Activated T-cell treated with anti-CD3 and anti-CD28 coated beads, Interleukin-2, amount 50 U/mL, for 72 hours (primary cell): Measurements from ENCODE around the gene DENND1A. TPM values are rescaled to one million over a fixed set of nuclear protein-coding genes. Genes with fewer than 3 reads are reported as not detected.
"Not testable (repeated sequence)": the region's sequence is repeated elsewhere in the genome, so short reads cannot be mapped to it uniquely, and the experiment has no call there.

Experiments
- ATAC-seq, 2 donors: fragments of 150-1000 bp; cut with Tn5 transposase; replicated peaks in 1 of 2; 2 replicates each; pipeline ENCODE4 v1.10.0; 2021; ENCODE audit warnings: moderate library complexity in 2 of 2, mild to moderate bottlenecking in 1 of 2
- DNase-seq, 2 donors: peaks; one replicate each; pipeline ENCODE4 v3.0.0; 2021 to 2022; ENCODE audit warnings: mixed read lengths in 1 of 2
- H3K27ac Mint-ChIP-seq: one replicate; pipeline ENCODE4 v1.8.0; 2022; ENCODE audit warnings: mild to moderate bottlenecking, moderate library complexity, mixed read lengths
- H3K27me3 Mint-ChIP-seq: one replicate; pipeline ENCODE4 v1.8.0; 2022; ENCODE audit warnings: low read depth, mixed read lengths
- H3K36me3 Mint-ChIP-seq, 2 donors: one replicate each; pipeline ENCODE4 v1.8.0; 2022; ENCODE audit warnings: mixed read lengths in 2 of 2, mild to moderate bottlenecking in 1 of 2; ENCODE audit not compliant: insufficient read depth in 2 of 2
- H3K4me1 Mint-ChIP-seq: one replicate; pipeline ENCODE4 v1.8.0; 2022; ENCODE audit warnings: low read depth, mixed read lengths
- H3K4me3 Mint-ChIP-seq, 2 donors: one replicate each; pipeline ENCODE4 v1.8.0; 2022; ENCODE audit warnings: mild to moderate bottlenecking in 2 of 2, mixed read lengths in 2 of 2, moderate library complexity in 2 of 2
- H3K9me3 Mint-ChIP-seq, 2 donors: one replicate each; pipeline ENCODE4 v1.8.0; 2022; ENCODE audit warnings: mixed read lengths in 2 of 2
- total RNA-seq, 2 donors: library from RNA; stranded (reverse); gene quantifications; one replicate each; pipeline ENCODE4 v1.2.3, GENCODE V29; 2022

Gene DENND1A
- total RNA-seq, 2 donors from 2014 or later = 18.3 to 18.5 TPM

- Mint-ChIP-seq H3K4me1 (peaks cover 19% of the 10 kb centered on the region), H3K27ac (no peak overlapping the region), H3K27me3 (no peaks in the 10 kb centered on the region), H3K4me3 (peak overlapping the region in 1 of 2 donors; percentile 16), H3K36me3 (peaks cover 5 to 14% of the 10 kb centered on the region in 2 donors), H3K9me3 (peaks cover 9% of the 10 kb centered on the region in 2 donors)
- DNase-seq (no peak), ATAC-seq (no peak)
Observed at GRCh38 chr9:123834218-123834888, 95.6 kb downstream of the DENND1A start.

- ATAC-seq (no peak), DNase-seq (no peak)
- peaks cover 12 to 18% of the 10 kb centered on the region in 2 donors for H3K9me3 Mint-ChIP-seq
- H3K4me3 Mint-ChIP-seq = no peak overlapping the region
- H3K4me1 Mint-ChIP-seq = peaks cover 19% of the 10 kb centered on the region
- peaks cover 14 to 27% of the 10 kb centered on the region in 2 donors for H3K36me3 Mint-ChIP-seq
- no peaks in the 10 kb centered on the region for H3K27me3 Mint-ChIP-seq
- H3K27ac Mint-ChIP-seq = no peak overlapping the region
Observed at GRCh38 chr9:123832858-123833650, 96.9 kb downstream of the DENND1A start.

- Mint-ChIP-seq H3K4me1 (peaks cover 19% of the 10 kb centered on the region), H3K27ac (no peak overlapping the region), H3K27me3 (no peaks in the 10 kb centered on the region), H3K9me3 (peaks cover 15 to 22% of the 10 kb centered on the region in 2 donors), H3K36me3 (peaks cover 21 to 36% of the 10 kb centered on the region in 2 donors), H3K4me3 (no peak overlapping the region)
- no peak for ATAC-seq
- no peak for DNase-seq
Observed at GRCh38 chr9:123832176-123832575, 97.8 kb downstream of the DENND1A start.

- Mint-ChIP-seq H3K4me3 (no peak overlapping the region), H3K36me3 (peaks cover 24 to 36% of the 10 kb centered on the region in 2 donors), H3K4me1 (no peaks in the 10 kb centered on the region), H3K27ac (no peak overlapping the region), H3K9me3 (peaks cover 15 to 22% of the 10 kb centered on the region in 2 donors), H3K27me3 (no peaks in the 10 kb centered on the region)
- ATAC-seq (no peak), DNase-seq (no peak)
Observed at GRCh38 chr9:123828449-123828848, 101.5 kb downstream of the DENND1A start.

GRCh38 chr9:123825342-123826060 is 104.4 kb downstream of the DENND1A start:
- no peak for DNase-seq
- no peak for ATAC-seq
- no peak overlapping the region for H3K27ac Mint-ChIP-seq
- peaks cover 10 to 17% of the 10 kb centered on the region in 2 donors for H3K9me3 Mint-ChIP-seq
- H3K27me3 Mint-ChIP-seq = no peaks in the 10 kb centered on the region
- H3K4me1 Mint-ChIP-seq = no peaks in the 10 kb centered on the region
- H3K4me3 Mint-ChIP-seq = no peak overlapping the region
- H3K36me3 Mint-ChIP-seq = peaks cover 24 to 28% of the 10 kb centered on the region in 2 donors

GRCh38 chr9:123823194-123823947 is 106.6 kb downstream of the DENND1A start:
- Mint-ChIP-seq H3K4me1 (no peaks in the 10 kb centered on the region), H3K9me3 (peaks cover 5% of the 10 kb centered on the region in 2 donors), H3K4me3 (no peak overlapping the region), H3K36me3 (peaks cover 11 to 12% of the 10 kb centered on the region in 2 donors), H3K27me3 (no peaks in the 10 kb centered on the region), H3K27ac (no peak overlapping the region)
- DNase-seq = no peak
- no peak for ATAC-seq

- no peak overlapping the region for H3K27ac Mint-ChIP-seq
- no peaks in the 10 kb centered on the region for H3K9me3 Mint-ChIP-seq
- DNase-seq = no peak
Observed at GRCh38 chr9:123821619-123822018, 108.3 kb downstream of the DENND1A start.

GRCh38 chr9:123820139-123820538 is 109.8 kb downstream of the DENND1A start:
- no peak overlapping the region for H3K27ac Mint-ChIP-seq
- no peaks in the 10 kb centered on the region for H3K36me3 Mint-ChIP-seq
- H3K27me3 Mint-ChIP-seq = no peaks in the 10 kb centered on the region
- ATAC-seq (no peak), DNase-seq (no peak)
- no peak overlapping the region for H3K4me3 Mint-ChIP-seq
- peaks cover 4% of the 10 kb centered on the region for H3K4me1 Mint-ChIP-seq
- H3K9me3 Mint-ChIP-seq = no peaks in the 10 kb centered on the region

More at GRCh38 chr9:123821619-123822018, 108.3 kb downstream of the DENND1A start:
- Mint-ChIP-seq H3K4me1 (peaks cover 4% of the 10 kb centered on the region), H3K4me3 (no peak overlapping the region), H3K27me3 (no peaks in the 10 kb centered on the region), H3K36me3 (peaks cover 0 to 3% of the 10 kb centered on the region in 2 donors)
- no peak for ATAC-seq

- no peak overlapping the region for H3K27ac Mint-ChIP-seq
- no peak overlapping the region for H3K4me3 Mint-ChIP-seq
- no peaks in the 10 kb centered on the region for H3K27me3 Mint-ChIP-seq
- no peaks in the 10 kb centered on the region for H3K9me3 Mint-ChIP-seq
- no peaks in the 10 kb centered on the region for H3K36me3 Mint-ChIP-seq
- ATAC-seq = no peak
- H3K4me1 Mint-ChIP-seq = peaks cover 4% of the 10 kb centered on the region
- no peak for DNase-seq
Observed at GRCh38 chr9:123816817-123817472, 113.0 kb downstream of the DENND1A start.

- H3K27ac Mint-ChIP-seq, H3K4me1 Mint-ChIP-seq, ATAC-seq, H3K36me3 Mint-ChIP-seq, H3K4me3 Mint-ChIP-seq, DNase-seq, H3K27me3 Mint-ChIP-seq, H3K9me3 Mint-ChIP-seq: not testable (repeated sequence)
Observed at GRCh38 chr9:123815856-123816255, 114.1 kb downstream of the DENND1A start.

- Mint-ChIP-seq H3K4me1 (peaks cover 4% of the 10 kb centered on the region), H3K27me3 (no peaks in the 10 kb centered on the region), H3K36me3 (no peaks in the 10 kb centered on the region), H3K27ac (no peak overlapping the region), H3K4me3 (no peak overlapping the region), H3K9me3 (no peaks in the 10 kb centered on the region)
- DNase-seq (no peak), ATAC-seq (no peak)
Observed at GRCh38 chr9:123814496-123814895, 115.4 kb downstream of the DENND1A start.

GRCh38 chr9:123812984-123813383 is 116.9 kb downstream of the DENND1A start:
- Mint-ChIP-seq H3K27ac (no peak overlapping the region), H3K4me3 (no peak overlapping the region), H3K36me3 (no peaks in the 10 kb centered on the region), H3K9me3 (no peaks in the 10 kb centered on the region), H3K27me3 (no peaks in the 10 kb centered on the region), H3K4me1 (peaks cover 4% of the 10 kb centered on the region)
- ATAC-seq (no peak), DNase-seq (no peak)
